ENCODE measurements around the gene DEPDC7. TPM values are rescaled to one million over a fixed set of nuclear protein-coding genes. Genes with fewer than 3 reads are reported as not detected.

The DEPDC7 gene
- total RNA-seq, 2 donors from 2014 or later, result 1.2 to 2.4 TPM

- Mint-ChIP-seq H3K4me1 (ENCODE audit: low read depth) (peaks cover 23% of the 10 kb centered on the region), H3K9me3 (no peaks in the 10 kb centered on the region), H3K36me3 (ENCODE audit: insufficient read depth in 2 of 2) (peaks cover 0 to 11% of the 10 kb centered on the region in 2 donors), H3K27ac (no peak overlapping the region), H3K4me3 (no peak overlapping the region), H3K27me3 (ENCODE audit: low read depth) (no peaks in the 10 kb centered on the region)
- no peak for DNase-seq
- ATAC-seq (replicated peaks in 1 of 2), result no peak
Measured at GRCh38 chr11:33068611-33069340, 53.1 kb downstream of the DEPDC7 start.

GRCh38 chr11:33072465-33072864 lies 56.8 kb downstream of the DEPDC7 start:
- Mint-ChIP-seq H3K27ac (no peak overlapping the region), H3K36me3 (ENCODE audit: insufficient read depth in 2 of 2) (peaks cover 0 to 13% of the 10 kb centered on the region in 2 donors), H3K27me3 (ENCODE audit: low read depth) (no peaks in the 10 kb centered on the region)

More at GRCh38 chr11:33072465-33072864, 56.8 kb downstream of the DEPDC7 start:
- ATAC-seq (replicated peaks in 1 of 2) (no peak), DNase-seq (no peak)
- H3K4me3 Mint-ChIP-seq, result no peak overlapping the region
- no peaks in the 10 kb centered on the region for H3K9me3 Mint-ChIP-seq
- H3K4me1 Mint-ChIP-seq (ENCODE audit: low read depth), result no peaks in the 10 kb centered on the region

Other genes with a start within 250 kb of the DEPDC7 start
- gene CCDC73, start 221.2 kb upstream of the DEPDC7 start, total RNA-seq, result not detected
- gene PRRG4, start 186.0 kb upstream of the DEPDC7 start, total RNA-seq, result under 1 TPM; 0.29 to 0.37 TPM
- 10 to 100 TPM in 1 of 2 donors, 1 to 10 TPM in 1; 9.8 to 11.1 TPM for gene QSER1, start 123.1 kb upstream of the DEPDC7 start, total RNA-seq
- 10 to 100 TPM; 12.0 to 15.7 TPM for gene TCP11L1, start 23.7 kb downstream of the DEPDC7 start, total RNA-seq
- gene CSTF3, start 145.6 kb downstream of the DEPDC7 start, total RNA-seq, result 10 to 100 TPM; 29.9 to 32.8 TPM
- gene HIPK3, start 241.5 kb downstream of the DEPDC7 start, total RNA-seq, result 10 to 100 TPM; 34.0 to 40.8 TPM